WTC11 (cell line): ENCODE results near the gene STAB1. TPM values are rescaled to one million over a fixed set of nuclear protein-coding genes. Genes with fewer than 3 reads are reported as not detected.

Source experiments
- ATAC-seq: fragments of 200-7000 bp; cut with Tn5 transposase; 2 replicates; pipeline ENCODE4 v1.10.0; 2021; ENCODE audit warnings: mild to moderate bottlenecking, moderate library complexity
- CTCF ChIA-PET: fragments of 300-600 bp; sonication (Branson Sonifier 250); formaldehyde crosslinking; loops from one replicate; lab custom pipeline; 2021; ENCODE audit warnings: antibody characterized with exemption; lab: Charles Lee
- POLR2A ChIA-PET: fragments of 350-600 bp; sonication (Branson Sonifier 250); formaldehyde crosslinking; loops from one replicate; lab custom pipeline; 2021; ENCODE audit warnings: antibody characterized with exemption; lab: Charles Lee
- DNase-seq: peaks from one replicate; pipeline ENCODE4 v3.0.0; 2021; ENCODE audit warnings: low spot score
- H3K27ac Mint-ChIP-seq: 2 replicates; pipeline ENCODE4 v1.8.0; 2021; ENCODE audit warnings: mixed read lengths
- H3K27me3 Mint-ChIP-seq: 2 replicates; pipeline ENCODE4 v1.8.0; 2021; ENCODE audit warnings: low read depth, mild to moderate bottlenecking, moderate library complexity, mixed read lengths
- H3K36me3 Mint-ChIP-seq: 2 replicates; pipeline ENCODE4 v1.8.0; 2021; ENCODE audit warnings: mixed read lengths
- H3K4me1 Mint-ChIP-seq: 2 replicates; pipeline ENCODE4 v1.8.0; 2022; ENCODE audit warnings: mixed read lengths
- H3K4me3 Mint-ChIP-seq: 2 replicates; pipeline ENCODE4 v1.8.0; 2021; ENCODE audit warnings: mild to moderate bottlenecking, moderate library complexity, mixed read lengths
- H3K9me3 Mint-ChIP-seq: 2 replicates; pipeline ENCODE4 v1.8.0; 2021; ENCODE audit warnings: mixed read lengths
- CBFB ChIP-seq: sonication (generic); formaldehyde crosslinking; IDR thresholded peaks from 2 replicates; pipeline ENCODE4 v1.8.1; 2022; ENCODE audit warnings: mild to moderate bottlenecking, low read depth, missing genetic modification reagents
- CREM ChIP-seq: sonication (generic); formaldehyde crosslinking; IDR thresholded peaks from 2 replicates; pipeline ENCODE4 v1.8.1; 2022; ENCODE audit warnings: mild to moderate bottlenecking, missing genetic modification reagents, moderate library complexity
- FOXP4 ChIP-seq: sonication (generic); formaldehyde crosslinking; IDR thresholded peaks from 2 replicates; pipeline ENCODE4 v1.8.0; 2022; ENCODE audit warnings: mild to moderate bottlenecking, missing genetic modification reagents
- HMGA2 ChIP-seq: fragments of 250-450 bp; sonication (Bioruptor Pico); IDR thresholded peaks from 2 replicates; pipeline ENCODE4 v1.4.0; 2021; ENCODE audit warnings: mild to moderate bottlenecking, moderate library complexity
- MXD4 ChIP-seq: fragments of 250-450 bp; sonication (Bioruptor Pico); IDR thresholded peaks from 2 replicates; pipeline ENCODE4 v1.8.0; 2021; ENCODE audit warnings: mild to moderate bottlenecking, moderate library complexity, borderline replicate concordance
- PRDM15 ChIP-seq: sonication (generic); formaldehyde crosslinking; IDR thresholded peaks from 2 replicates; pipeline ENCODE4 v1.8.0; 2022; ENCODE audit warnings: missing genetic modification reagents
- SP1 ChIP-seq: sonication (generic); formaldehyde crosslinking; conservative IDR thresholded peaks from 2 replicates; pipeline ENCODE4 v1.8.1; 2022; ENCODE audit warnings: missing genetic modification reagents
- TCF7 ChIP-seq: sonication (generic); formaldehyde crosslinking; IDR thresholded peaks from 2 replicates; pipeline ENCODE4 v1.8.0; 2022; ENCODE audit warnings: mild to moderate bottlenecking, low read depth, missing genetic modification reagents, moderate library complexity
- TEAD4 ChIP-seq: sonication (generic); formaldehyde crosslinking; IDR thresholded peaks from 2 replicates; pipeline ENCODE4 v1.8.0; 2022; ENCODE audit warnings: mild to moderate bottlenecking, missing genetic modification reagents
- ZNF138 ChIP-seq: sonication (generic); formaldehyde crosslinking; conservative IDR thresholded peaks from 2 replicates; pipeline ENCODE4 v1.8.1; 2022; ENCODE audit warnings: mild to moderate bottlenecking, moderate library complexity, missing genetic modification reagents
- ZNF263 ChIP-seq: sonication (generic); formaldehyde crosslinking; IDR thresholded peaks from 2 replicates; pipeline ENCODE4 v1.8.1; 2022; ENCODE audit warnings: low read depth, mild to moderate bottlenecking, moderate library complexity, missing genetic modification reagents
- ZNF281 ChIP-seq: sonication (generic); formaldehyde crosslinking; IDR thresholded peaks from 2 replicates; pipeline ENCODE4 v1.8.0; 2023; ENCODE audit warnings: mild to moderate bottlenecking, missing genetic modification reagents
- ZNF396 ChIP-seq: fragments of 250-450 bp; sonication (Bioruptor Pico); IDR thresholded peaks from 2 replicates; pipeline ENCODE4 v1.8.0; 2021; ENCODE audit warnings: mild to moderate bottlenecking, moderate library complexity, borderline replicate concordance
- ZNF671 ChIP-seq: fragments of 250-450 bp; sonication (Bioruptor Pico); IDR thresholded peaks from 2 replicates; pipeline ENCODE4 v1.8.0; 2021; ENCODE audit warnings: mild to moderate bottlenecking
- total RNA-seq: library from RNA; stranded (reverse); gene quantifications from 3 replicates; pipeline ENCODE4 v1.2.3, GENCODE V29; 2021
- TF ChIP-seq, protein P1 (sequence below): sonication (generic); formaldehyde crosslinking; IDR thresholded peaks from 2 replicates; pipeline ENCODE4 v1.8.1; 2022; ENCODE audit warnings: mild to moderate bottlenecking, missing genetic modification reagents, moderate library complexity, borderline replicate concordance
- TF ChIP-seq, protein P2 (sequence below): fragments of 250-450 bp; sonication (Bioruptor Pico); IDR thresholded peaks from 2 replicates; pipeline ENCODE4 v1.9.0; 2021; ENCODE audit warnings: mild to moderate bottlenecking
- TF ChIP-seq, protein P3 (sequence below): fragments of 250-450 bp; sonication (Bioruptor Pico); IDR thresholded peaks from 2 replicates; pipeline ENCODE4 v1.8.0; 2021; ENCODE audit warnings: mild to moderate bottlenecking
- TF ChIP-seq, protein P4 (sequence below): sonication (generic); formaldehyde crosslinking; IDR thresholded peaks from 2 replicates; pipeline ENCODE4 v1.8.1; 2023; ENCODE audit warnings: mild to moderate bottlenecking, missing genetic modification reagents, moderate library complexity

Gene STAB1
- total RNA-seq, 1 experiment from 2014 or later = 1.9 TPM

DNA sequence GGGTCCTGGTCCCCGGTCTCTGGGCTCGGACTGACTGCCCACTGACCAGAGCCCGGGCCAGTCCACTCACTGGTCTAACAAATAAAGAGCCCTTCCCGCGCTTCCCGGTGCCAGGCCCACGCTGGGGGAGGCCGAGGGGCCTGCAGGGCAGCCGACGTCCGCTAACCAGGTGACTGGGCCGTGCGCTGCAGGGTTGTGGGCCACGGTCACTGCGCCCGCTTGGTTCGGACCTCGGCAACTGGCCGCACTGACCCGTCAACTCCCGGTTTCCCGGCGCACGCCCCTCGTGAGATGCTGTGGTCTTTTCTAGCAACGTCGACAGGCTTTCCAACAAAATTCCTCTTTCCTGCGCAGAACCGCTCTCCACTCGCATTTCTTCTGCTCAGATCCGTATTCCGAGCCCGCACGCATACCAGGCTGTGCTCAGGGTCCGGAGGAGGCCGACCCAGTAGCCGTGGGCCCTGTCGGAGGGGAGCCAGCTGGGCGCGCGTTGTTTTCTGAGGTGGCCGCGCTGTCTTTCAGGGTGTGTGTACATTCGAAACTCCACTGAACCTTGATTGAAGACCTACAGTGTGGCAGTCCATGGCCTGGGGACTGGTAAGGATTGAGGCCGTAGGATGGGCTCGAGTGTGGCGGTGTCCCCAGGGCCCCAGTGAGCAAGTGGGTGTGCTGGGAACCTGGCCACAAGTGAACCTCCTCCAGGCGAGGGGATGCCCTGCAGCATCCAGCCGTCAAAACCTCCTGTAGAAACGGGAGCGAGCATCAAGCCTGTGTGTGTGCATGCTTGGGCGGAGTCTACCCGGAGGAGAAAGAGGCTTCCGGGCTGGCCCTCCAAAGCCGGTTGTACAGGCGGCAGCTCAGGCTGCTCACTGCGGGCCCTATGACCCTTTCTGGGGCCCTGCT, 39.4 kb downstream of the STAB1 start (continued):
- TF ChIP-seq FOXP4 (CRISPR knock-in tag) (no peak), TEAD4 (CRISPR knock-in tag) (no peak), SP1 (CRISPR knock-in tag) (no peak)
- TF ChIP-seq, protein P1, sequence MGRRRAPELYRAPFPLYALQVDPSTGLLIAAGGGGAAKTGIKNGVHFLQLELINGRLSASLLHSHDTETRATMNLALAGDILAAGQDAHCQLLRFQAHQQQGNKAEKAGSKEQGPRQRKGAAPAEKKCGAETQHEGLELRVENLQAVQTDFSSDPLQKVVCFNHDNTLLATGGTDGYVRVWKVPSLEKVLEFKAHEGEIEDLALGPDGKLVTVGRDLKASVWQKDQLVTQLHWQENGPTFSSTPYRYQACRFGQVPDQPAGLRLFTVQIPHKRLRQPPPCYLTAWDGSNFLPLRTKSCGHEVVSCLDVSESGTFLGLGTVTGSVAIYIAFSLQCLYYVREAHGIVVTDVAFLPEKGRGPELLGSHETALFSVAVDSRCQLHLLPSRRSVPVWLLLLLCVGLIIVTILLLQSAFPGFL (CRISPR knock-in tag) = no peak

- peak overlapping the region; percentile 98 for H3K4me3 Mint-ChIP-seq
- H3K4me1 Mint-ChIP-seq = peaks cover 47% of the 10 kb centered on the region
- H3K27ac Mint-ChIP-seq = peak overlapping the region; percentile 68; the same call in 1 of the 2 replicates
- DNase-seq = no peak
- ChIA-PET POLR2A (interaction anchor here (0.9 to 1.0 kb wide), 2 partner anchors 16 to 218 kb away, joined by 3 read pairs; no protein-coding TSS in a partner anchor), CTCF (interaction anchor here (0.7 to 1.4 kb wide), 9 partner anchors 16 to 257 kb away, joined by 3 to 7 read pairs (median 3); no protein-coding TSS in a partner anchor)
- TF ChIP-seq ZNF281 = no peak
- TF ChIP-seq, protein P2, sequence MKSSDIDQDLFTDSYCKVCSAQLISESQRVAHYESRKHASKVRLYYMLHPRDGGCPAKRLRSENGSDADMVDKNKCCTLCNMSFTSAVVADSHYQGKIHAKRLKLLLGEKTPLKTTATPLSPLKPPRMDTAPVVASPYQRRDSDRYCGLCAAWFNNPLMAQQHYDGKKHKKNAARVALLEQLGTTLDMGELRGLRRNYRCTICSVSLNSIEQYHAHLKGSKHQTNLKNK (CRISPR knock-in tag) = no peak
- TF ChIP-seq ZNF396 = no peak
- TF ChIP-seq, protein P3, sequence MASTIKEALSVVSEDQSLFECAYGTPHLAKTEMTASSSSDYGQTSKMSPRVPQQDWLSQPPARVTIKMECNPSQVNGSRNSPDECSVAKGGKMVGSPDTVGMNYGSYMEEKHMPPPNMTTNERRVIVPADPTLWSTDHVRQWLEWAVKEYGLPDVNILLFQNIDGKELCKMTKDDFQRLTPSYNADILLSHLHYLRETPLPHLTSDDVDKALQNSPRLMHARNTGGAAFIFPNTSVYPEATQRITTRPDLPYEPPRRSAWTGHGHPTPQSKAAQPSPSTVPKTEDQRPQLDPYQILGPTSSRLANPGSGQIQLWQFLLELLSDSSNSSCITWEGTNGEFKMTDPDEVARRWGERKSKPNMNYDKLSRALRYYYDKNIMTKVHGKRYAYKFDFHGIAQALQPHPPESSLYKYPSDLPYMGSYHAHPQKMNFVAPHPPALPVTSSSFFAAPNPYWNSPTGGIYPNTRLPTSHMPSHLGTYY (CRISPR knock-in tag) = no peak
- TF ChIP-seq, protein P4, sequence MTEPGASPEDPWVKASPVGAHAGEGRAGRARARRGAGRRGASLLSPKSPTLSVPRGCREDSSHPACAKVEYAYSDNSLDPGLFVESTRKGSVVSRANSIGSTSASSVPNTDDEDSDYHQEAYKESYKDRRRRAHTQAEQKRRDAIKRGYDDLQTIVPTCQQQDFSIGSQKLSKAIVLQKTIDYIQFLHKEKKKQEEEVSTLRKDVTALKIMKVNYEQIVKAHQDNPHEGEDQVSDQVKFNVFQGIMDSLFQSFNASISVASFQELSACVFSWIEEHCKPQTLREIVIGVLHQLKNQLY (CRISPR knock-in tag) = no peak
- TF ChIP-seq MXD4 = no peak
- TF ChIP-seq ZNF671 = no peak
- no peaks in the 10 kb centered on the region for H3K9me3 Mint-ChIP-seq
- ATAC-seq = no peak
- H3K27me3 Mint-ChIP-seq = no peaks in the 10 kb centered on the region
- H3K36me3 Mint-ChIP-seq = peaks cover 5% of the 10 kb centered on the region
These were observed 40.4 kb downstream of the STAB1 start for GRCh38 chr3:52535411-52536111.

- Mint-ChIP-seq H3K27me3 (no peaks in the 10 kb centered on the region), H3K4me3 (peak overlapping the region; percentile 98), H3K27ac (peak overlapping the region; percentile 53; the same call in 1 of the 2 replicates), H3K9me3 (no peaks in the 10 kb centered on the region), H3K4me1 (peaks cover 48% of the 10 kb centered on the region), H3K36me3 (peaks cover 10% of the 10 kb centered on the region)
- ATAC-seq (no peak), DNase-seq (no peak)
- CTCF ChIA-PET = interaction anchor here (0.7 to 1.4 kb wide), 9 partner anchors 16 to 256 kb away, joined by 3 to 7 read pairs (median 3); no protein-coding TSS in a partner anchor
- TF ChIP-seq CBFB (CRISPR knock-in tag) (no peak), ZNF263 (CRISPR knock-in tag) (no peak), ZNF138 (CRISPR knock-in tag) (no peak), PRDM15 (CRISPR knock-in tag) (no peak), ZNF671 (no peak), CREM (CRISPR knock-in tag) (no peak), TCF7 (CRISPR knock-in tag) (no peak), HMGA2 (CRISPR knock-in tag) (no peak)
- POLR2A ChIA-PET = interaction anchor here (0.6 to 1.0 kb wide), 3 partner anchors 16 to 218 kb away, joined by 3 to 4 read pairs (median 3); no protein-coding TSS in a partner anchor
These were observed 40.9 kb downstream of the STAB1 start for GRCh38 chr3:52536112-52536368.
